ENCODE results near the gene GRIN3B.

DNA sequence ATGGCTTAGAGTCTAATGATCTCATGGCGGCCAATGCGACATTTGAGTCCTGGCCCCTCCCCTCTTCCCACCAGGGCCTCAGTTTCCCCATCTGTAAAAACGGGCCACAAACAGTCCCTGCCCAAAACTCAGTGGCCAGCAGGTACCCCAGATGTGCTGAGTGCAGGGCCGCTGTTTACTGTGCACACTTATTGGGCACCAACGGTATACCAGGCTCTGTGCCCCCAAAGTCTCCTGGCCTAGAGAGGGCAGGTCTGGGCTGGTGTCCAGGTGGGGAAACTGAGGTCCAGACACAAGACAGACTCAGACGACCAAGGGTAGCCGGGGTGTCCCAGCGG, 39.6 kb upstream of the GRIN3B start:
- TF ChIP-seq, protein P1, sequence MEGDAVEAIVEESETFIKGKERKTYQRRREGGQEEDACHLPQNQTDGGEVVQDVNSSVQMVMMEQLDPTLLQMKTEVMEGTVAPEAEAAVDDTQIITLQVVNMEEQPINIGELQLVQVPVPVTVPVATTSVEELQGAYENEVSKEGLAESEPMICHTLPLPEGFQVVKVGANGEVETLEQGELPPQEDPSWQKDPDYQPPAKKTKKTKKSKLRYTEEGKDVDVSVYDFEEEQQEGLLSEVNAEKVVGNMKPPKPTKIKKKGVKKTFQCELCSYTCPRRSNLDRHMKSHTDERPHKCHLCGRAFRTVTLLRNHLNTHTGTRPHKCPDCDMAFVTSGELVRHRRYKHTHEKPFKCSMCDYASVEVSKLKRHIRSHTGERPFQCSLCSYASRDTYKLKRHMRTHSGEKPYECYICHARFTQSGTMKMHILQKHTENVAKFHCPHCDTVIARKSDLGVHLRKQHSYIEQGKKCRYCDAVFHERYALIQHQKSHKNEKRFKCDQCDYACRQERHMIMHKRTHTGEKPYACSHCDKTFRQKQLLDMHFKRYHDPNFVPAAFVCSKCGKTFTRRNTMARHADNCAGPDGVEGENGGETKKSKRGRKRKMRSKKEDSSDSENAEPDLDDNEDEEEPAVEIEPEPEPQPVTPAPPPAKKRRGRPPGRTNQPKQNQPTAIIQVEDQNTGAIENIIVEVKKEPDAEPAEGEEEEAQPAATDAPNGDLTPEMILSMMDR (IDR thresholded peaks at IDR 0.05): no peak
- no peak for TF ChIP-seq POLR2A (IDR thresholded peaks at IDR 0.05)
